Heart left ventricle (tissue), 16 donors: Measurements from ENCODE around the gene ZNF362. TPM values are rescaled to one million over a fixed set of nuclear protein-coding genes. Genes with fewer than 3 reads are reported as not detected.
A peak's percentile ranks its signal among the peaks of the same experiment; 100 is the strongest.

Experiments used
- ATAC-seq, 4 donors: fragments of 200-7000 bp; cut with Tn5 transposase; one replicate each; pipeline ENCODE4 v1.9.1; 2020 to 2022; ENCODE audit warnings: moderate library complexity in 4 of 4, mild to moderate bottlenecking in 3 of 4, moderate number of reproducible peaks in 1 of 4
- DNase-seq, 5 donors: peaks; one replicate each; pipeline ENCODE4 v3.0.0-alpha.2; 2020
- H3K27ac ChIP-seq, 12 donors: fragments of 200-600 bp; sonication (generic) in 4 of 12; one replicate each; pipeline versions ENCODE4 v1.5.0 to v1.8.0; 2016 to 2022; ENCODE audit warnings: mild to moderate bottlenecking in 2 of 12
- H3K27me3 ChIP-seq, 9 donors: fragments of 200-600 bp; sonication (generic) in 2 of 9; one replicate each; pipeline versions ENCODE4 v1.5.1 to v1.8.0; 2016 to 2022; ENCODE audit warnings: mild to moderate bottlenecking in 3 of 9
- H3K36me3 ChIP-seq, 9 donors: fragments of 200-600 bp; sonication (generic) in 2 of 9; one replicate each; pipeline versions ENCODE4 v1.5.0 to v1.8.0; 2018 to 2022; ENCODE audit warnings: mild to moderate bottlenecking in 2 of 9
- H3K4me1 ChIP-seq, 12 donors: fragments of 200-600 bp; sonication (generic) in 4 of 12; one replicate each; pipeline versions ENCODE4 v1.5.0 to v1.8.0; 2016 to 2022; ENCODE audit warnings: mild to moderate bottlenecking in 3 of 12
- H3K4me3 ChIP-seq, 12 donors: fragments of 200-600 bp; sonication (generic) in 4 of 12; one replicate each; pipeline versions ENCODE4 v1.5.0 to v1.8.0; 2017 to 2022; ENCODE audit warnings: mild to moderate bottlenecking in 9 of 12, moderate library complexity in 4 of 12
- H3K9me3 ChIP-seq, 12 donors: fragments of 200-600 bp; sonication (generic) in 4 of 12; one replicate each; pipeline versions ENCODE4 v1.5.0 to v1.8.0; 2016 to 2022; ENCODE audit warnings: mild to moderate bottlenecking in 1 of 12
- POLR2A ChIP-seq, 2 donors: fragments of 450-650 bp; IDR thresholded peaks; one replicate each; pipeline ENCODE4 v1.6.1; 2017; ENCODE audit warnings: antibody characterized with exemption in 2 of 2, mild to moderate bottlenecking in 2 of 2, moderate library complexity in 2 of 2
- WGBS, 4 donors: extraction: QIAGEN DNeasy Blood & Tissue Kit in 2 of 4; methylation state at CpG; one replicate each; pipeline versions ENCODE4 v1.1.5 to v1.1.7; 2013 to 2018; 5-methylcytosine and 5-hydroxymethylcytosine counted together
- intact Hi-C, 10 donors: fragments of 100-400 bp; cut with DNase I; formaldehyde crosslinking; loops; one replicate each; pipeline versions ENCODE4 v1.11.1 to v1.14.2; 2022
- polyA plus RNA-seq, 2 donors: library from polyadenylated mRNA; stranded (reverse); fragments of 200-250 nt; gene quantifications; one replicate each; pipeline ENCODE4 v1.2.3, GENCODE V29; 2013
- total RNA-seq, 9 donors: library from RNA; depleted of rRNA in 2 of 9; stranded (reverse); fragments of >200 nt in 2 of 9; fragmentation: NEBNext Ultra II Directional in 3 of 9; extraction: Animal tissue kit (Norgen Biotek cat#: 25700) in 3 of 9; gene quantifications; one replicate each; pipeline versions ENCODE4 v1.1.0 to v1.2.4, GENCODE V29; 2016 to 2023
- TF ChIP-seq, protein P1 (sequence below), 12 donors: fragments of 200-600 bp; sonication (generic) in 4 of 12; IDR thresholded peaks; one replicate each; pipeline versions ENCODE4 v1.5.0 to v1.8.0; 2018 to 2022; ENCODE audit warnings: antibody characterized with exemption in 12 of 12, mild to moderate bottlenecking in 5 of 12
- donor health status: ischemic (EF 13 %, LVEDD 7.1; RV severe dilation, severe dysfunction).
- donor health status: healthy with polysubstance abuse.
- donor health status: DM: no; HTN: yes; CAD: no.
- donor health status: DM: no; HTN: no; CAD: no.
- donor health status: ischemic (EF 25% LVEDD 6.9; RV normal size, moderate dysfunction).
- donor health status: ischemic (EF 25% LVEDD 5.7; RV mildly dilated, moderate dysfunction).
- donor health status: healthy.
- donor health status: DM: yes; HTN: yes; CAD: no.
- donor health status: ischemic (EF 35%, LVEDD 5.7; RV mildly dilated, moderate dysfunction).
- donor health status: nonischemic (EF 11% LVEDD 7.7; RV severe dilation, severe dysfunction).
- donor health status: DM: yes; HTN: yes; CAD: no.
- donor health status: PGD.
- donor health status: ischemic (EF 29% LVEDD 5.4; RV normal size, mild dysfunction).
- donor health status: nonischemic (EF 23%, LVEDD 6.1; RV moderate dilation, normal function).

Gene ZNF362
- total and polyA plus RNA-seq, 11 donors, result 11.1 to 39.7 (median 32.5) TPM

DNA sequence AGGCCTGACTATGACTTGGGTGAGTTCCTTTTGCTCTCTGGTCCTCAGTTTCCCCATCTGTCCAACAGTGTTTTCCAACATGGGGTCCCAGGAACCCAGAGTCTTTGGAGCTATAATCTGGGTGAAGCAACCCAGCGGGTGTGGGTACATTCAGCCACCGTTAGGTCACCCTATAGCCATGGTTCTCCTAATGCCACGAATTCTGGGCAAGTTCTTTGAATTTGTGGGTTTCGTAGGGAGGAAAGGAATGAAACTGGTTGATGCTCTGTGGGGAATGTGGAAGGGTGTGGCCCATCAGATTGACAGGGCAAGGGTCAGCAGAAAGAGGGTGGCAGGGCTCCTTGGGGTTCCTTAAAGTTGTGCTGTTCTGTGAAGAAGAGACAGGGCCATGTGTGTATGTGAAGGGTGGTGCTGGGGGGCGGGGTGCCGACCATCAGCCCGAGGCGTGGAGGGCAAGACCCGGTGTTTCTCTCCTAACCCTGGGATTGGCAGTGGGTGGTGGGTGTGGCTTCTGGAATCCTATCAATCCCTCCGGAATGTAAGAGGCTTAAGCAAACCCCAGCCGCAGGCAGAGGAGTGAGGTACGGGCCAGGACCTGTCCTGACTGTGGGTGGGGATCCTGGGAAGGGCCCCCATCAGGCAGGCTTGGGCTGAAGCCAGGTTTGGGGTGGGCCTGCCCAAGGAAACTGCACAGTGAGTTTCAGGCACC is 35.5 kb upstream of the ZNF362 start:
- Histone ChIP-seq H3K4me1 (peaks cover 0 to 26% (median 0%) of the 10 kb centered on the region in 12 donors), H3K9me3 (peaks cover 0 to 23% (median 11%) of the 10 kb centered on the region in 12 donors), H3K4me3 (no peak overlapping the region), H3K36me3 (no peaks in the 10 kb centered on the region), H3K27me3 (no peaks in the 10 kb centered on the region), H3K27ac (no peak overlapping the region)
- ATAC-seq, result peak in 2 of 4 donors; percentile 28 to 35
- intact Hi-C loops, result loop anchor here in 8 of 10 donors (5.0 to 10.0 kb wide), 12 partner anchors 36 to 394 kb away; partner anchors contain the start of genes ZNF362 (in 1 of the 8) and ZSCAN20 (in 1 of the 8)
- WGBS, 4 donors, result 50 to 63% (median 57%) methylated on average over 12 of the region's 12 CpGs
- peak in 1 of 5 donors; percentile 22 for DNase-seq
- TF ChIP-seq, protein P1, sequence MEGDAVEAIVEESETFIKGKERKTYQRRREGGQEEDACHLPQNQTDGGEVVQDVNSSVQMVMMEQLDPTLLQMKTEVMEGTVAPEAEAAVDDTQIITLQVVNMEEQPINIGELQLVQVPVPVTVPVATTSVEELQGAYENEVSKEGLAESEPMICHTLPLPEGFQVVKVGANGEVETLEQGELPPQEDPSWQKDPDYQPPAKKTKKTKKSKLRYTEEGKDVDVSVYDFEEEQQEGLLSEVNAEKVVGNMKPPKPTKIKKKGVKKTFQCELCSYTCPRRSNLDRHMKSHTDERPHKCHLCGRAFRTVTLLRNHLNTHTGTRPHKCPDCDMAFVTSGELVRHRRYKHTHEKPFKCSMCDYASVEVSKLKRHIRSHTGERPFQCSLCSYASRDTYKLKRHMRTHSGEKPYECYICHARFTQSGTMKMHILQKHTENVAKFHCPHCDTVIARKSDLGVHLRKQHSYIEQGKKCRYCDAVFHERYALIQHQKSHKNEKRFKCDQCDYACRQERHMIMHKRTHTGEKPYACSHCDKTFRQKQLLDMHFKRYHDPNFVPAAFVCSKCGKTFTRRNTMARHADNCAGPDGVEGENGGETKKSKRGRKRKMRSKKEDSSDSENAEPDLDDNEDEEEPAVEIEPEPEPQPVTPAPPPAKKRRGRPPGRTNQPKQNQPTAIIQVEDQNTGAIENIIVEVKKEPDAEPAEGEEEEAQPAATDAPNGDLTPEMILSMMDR (IDR thresholded peaks at IDR 0.05), result no peak
- TF ChIP-seq POLR2A (IDR thresholded peaks at IDR 0.05), result no peak

DNA sequence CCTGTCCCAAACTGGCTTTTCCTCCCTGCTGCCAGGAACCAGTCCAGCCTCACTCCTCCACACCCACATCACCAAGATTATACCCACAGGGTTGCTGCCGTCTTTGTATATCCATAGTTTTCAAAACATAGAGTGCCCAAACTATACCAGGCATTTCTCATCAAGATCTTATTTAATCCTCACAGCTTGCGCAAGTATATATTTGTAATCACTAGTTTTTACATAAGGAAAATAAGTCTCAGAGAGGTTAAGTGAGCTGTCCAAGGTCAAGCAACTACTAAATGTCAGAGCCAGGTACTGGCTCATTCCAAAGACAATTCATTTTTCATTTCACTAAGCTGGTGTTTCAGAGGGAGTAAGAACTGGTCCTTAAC is 34.9 kb upstream of the ZNF362 start:
- H3K9me3 ChIP-seq, result peaks cover 0 to 23% (median 11%) of the 10 kb centered on the region in 12 donors
- H3K4me1 ChIP-seq, result peaks cover 0 to 26% (median 0%) of the 10 kb centered on the region in 12 donors
- 69 to 89% (median 79%) methylated on average over 2 of the region's 2 CpGs for WGBS, 4 donors
- no peak overlapping the region for H3K4me3 ChIP-seq
- intact Hi-C loops, result loop anchor here in 8 of 10 donors (5.0 to 10.0 kb wide), 12 partner anchors 36 to 393 kb away; partner anchors contain the start of genes ZNF362 (in 1 of the 8) and ZSCAN20 (in 1 of the 8)
- ATAC-seq (no peak), DNase-seq (no peak)
- H3K27ac ChIP-seq, result no peak overlapping the region
- no peaks in the 10 kb centered on the region for H3K27me3 ChIP-seq
- H3K36me3 ChIP-seq, result no peaks in the 10 kb centered on the region
- TF ChIP-seq POLR2A (IDR thresholded peaks at IDR 0.05), result no peak
- TF ChIP-seq, protein P1 (IDR thresholded peaks at IDR 0.05), result no peak

DNA sequence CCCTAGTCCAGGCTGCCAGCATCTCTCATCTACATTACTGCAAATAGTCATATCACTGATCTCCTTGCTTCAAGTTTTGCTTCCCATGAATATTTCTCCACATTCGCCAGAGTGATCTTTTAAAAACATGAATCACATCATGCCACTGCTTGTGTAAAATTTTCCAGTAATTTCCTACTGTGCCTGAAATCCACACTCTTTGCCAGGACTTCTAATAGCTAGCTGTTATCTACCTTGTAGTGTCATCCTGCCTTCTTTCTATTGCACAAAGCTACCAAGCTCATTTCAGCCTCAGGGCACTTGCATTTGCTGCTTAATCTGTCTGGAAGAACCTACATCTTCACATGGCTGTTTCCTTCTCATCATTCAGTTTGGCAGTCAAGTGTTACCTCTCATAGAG is 33.9 kb upstream of the ZNF362 start:
- Histone ChIP-seq H3K36me3 (no peaks in the 10 kb centered on the region), H3K27ac (no peak overlapping the region), H3K4me3 (no peak overlapping the region), H3K27me3 (no peaks in the 10 kb centered on the region), H3K9me3 (peaks cover 0 to 23% (median 11%) of the 10 kb centered on the region in 12 donors), H3K4me1 (peaks cover 0 to 26% (median 0%) of the 10 kb centered on the region in 12 donors)
- ATAC-seq, result no peak
- intact Hi-C loops, result loop anchor here in 8 of 10 donors (5.0 to 10.0 kb wide), 12 partner anchors 35 to 392 kb away; partner anchors contain the start of genes ZNF362 (in 1 of the 8) and ZSCAN20 (in 1 of the 8)
- no peak for DNase-seq
- 84 to 95% (median 93%) methylated on average over 1 of the region's 1 CpG for WGBS, 4 donors
- no peak for TF ChIP-seq POLR2A (IDR thresholded peaks at IDR 0.05)
- TF ChIP-seq, protein P1 (IDR thresholded peaks at IDR 0.05), result no peak

DNA sequence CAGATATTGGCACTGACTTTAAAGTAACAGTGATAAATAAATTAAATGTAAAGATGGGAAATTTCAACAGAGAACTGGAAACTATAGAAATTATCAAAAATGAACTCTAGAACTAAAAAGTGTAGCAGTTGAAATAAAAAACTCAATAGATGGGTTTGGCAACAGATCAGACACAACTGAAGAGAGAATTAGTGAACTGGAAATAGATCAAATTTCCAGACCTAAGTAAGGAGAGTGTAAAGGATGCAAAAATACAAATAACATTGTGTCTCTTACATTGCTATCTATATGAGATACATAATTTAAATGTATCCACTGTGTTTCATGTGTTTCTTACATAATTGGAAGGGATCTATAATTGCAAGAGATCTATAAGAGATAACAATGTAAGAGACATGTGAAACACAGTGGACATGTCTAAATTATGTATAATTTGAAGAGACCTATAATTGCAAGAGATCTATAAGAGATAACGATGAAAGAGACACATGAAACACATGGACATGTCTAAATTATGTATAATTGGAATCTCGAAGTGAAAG is 32.1 kb upstream of the ZNF362 start:
- TF ChIP-seq, protein P1 (IDR thresholded peaks at IDR 0.05), result no peak
- no peak for TF ChIP-seq POLR2A (IDR thresholded peaks at IDR 0.05)
- H3K4me1 ChIP-seq, result peaks cover 0 to 28% (median 9%) of the 10 kb centered on the region in 12 donors
- ATAC-seq (no peak), DNase-seq (no peak)
- 75 to 84% (median 78%) methylated on average over 2 of the region's 2 CpGs for WGBS, 4 donors
- intact Hi-C loops, result loop anchor here in 8 of 10 donors (5.0 to 10.0 kb wide), 12 partner anchors 33 to 391 kb away; partner anchors contain the start of genes ZNF362 (in 1 of the 8) and ZSCAN20 (in 1 of the 8)
- H3K27me3 ChIP-seq, result no peaks in the 10 kb centered on the region
- H3K4me3 ChIP-seq, result no peak overlapping the region
- H3K27ac ChIP-seq, result no peak overlapping the region
- peaks cover 0 to 23% (median 11%) of the 10 kb centered on the region in 12 donors for H3K9me3 ChIP-seq
- H3K36me3 ChIP-seq, result no peaks in the 10 kb centered on the region
